HG03469 (cell line): ENCODE measurements around the gene GALNT18.

ENCODE experiments used
- ATAC-seq: cut with Tn5 transposase; IDR thresholded peaks from one replicate; pipeline ENCODE4 v1.9.1; 2021; ENCODE audit warnings: mild to moderate bottlenecking, moderate library complexity, moderate number of reproducible peaks; ENCODE audit not compliant: unreplicated experiment

The GALNT18 gene

DNA sequence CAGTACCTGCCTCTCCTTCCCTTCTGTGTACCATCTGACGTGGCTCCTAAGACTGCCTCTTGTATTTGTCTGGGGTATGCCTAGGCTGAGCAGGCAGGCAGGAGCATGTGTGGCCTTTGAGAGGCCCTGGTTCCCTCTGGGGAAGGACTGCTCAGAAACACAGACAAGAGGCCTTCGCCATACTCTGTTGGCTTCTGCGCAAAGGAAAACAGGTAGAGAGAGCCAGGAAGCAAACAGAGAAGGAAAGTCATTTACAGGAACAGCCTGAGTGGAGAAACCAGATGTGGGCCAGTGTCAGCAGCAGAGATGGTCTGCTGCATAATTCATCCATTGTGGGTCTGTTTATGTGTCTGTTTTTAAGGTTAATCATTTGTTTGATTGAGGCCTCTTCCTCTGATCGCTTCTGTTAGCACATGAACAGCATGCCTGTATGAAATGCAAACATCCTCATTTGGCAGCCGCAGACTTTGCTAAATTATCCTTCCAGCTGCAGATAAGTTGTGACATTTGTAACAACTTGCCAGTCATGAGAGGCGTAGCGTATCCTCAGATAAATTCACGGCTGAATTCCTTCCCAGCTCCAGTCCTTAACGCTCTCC, 119.4 kb downstream of the GALNT18 start:
- no peak for ATAC-seq

GRCh38 chr11:11501546-11502262, 120.1 kb downstream of the GALNT18 start:
- no peak for ATAC-seq

- no peak for ATAC-seq
Measured at GRCh38 chr11:11500744-11501487, 120.9 kb downstream of the GALNT18 start.

GRCh38 chr11:11499300-11499699, 122.5 kb downstream of the GALNT18 start:
- ATAC-seq = no peak

- ATAC-seq = no peak
Measured at GRCh38 chr11:11498195-11498594, 123.6 kb downstream of the GALNT18 start.

DNA sequence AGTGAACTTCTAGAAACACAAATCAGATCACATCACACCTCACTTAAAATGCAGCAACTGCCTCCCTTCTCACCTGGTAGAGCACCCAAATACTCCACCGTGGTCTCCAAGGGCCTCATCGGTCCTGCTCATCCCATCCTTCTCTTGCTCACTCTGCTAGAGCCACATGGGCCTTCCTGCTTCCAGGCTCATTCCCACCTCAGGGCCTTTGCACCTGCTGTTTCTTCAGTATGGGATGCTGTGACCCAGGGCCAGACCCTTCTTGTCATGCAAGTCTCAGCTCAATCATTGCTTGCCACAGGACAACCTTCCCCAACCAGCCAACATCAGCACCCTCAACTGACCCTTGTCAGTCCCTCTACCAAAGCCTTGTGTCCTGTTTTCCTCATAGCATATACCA, 124.9 kb downstream of the GALNT18 start:
- no peak for ATAC-seq

- ATAC-seq = no peak
Measured at GRCh38 chr11:11494348-11494747, 127.5 kb downstream of the GALNT18 start.

DNA sequence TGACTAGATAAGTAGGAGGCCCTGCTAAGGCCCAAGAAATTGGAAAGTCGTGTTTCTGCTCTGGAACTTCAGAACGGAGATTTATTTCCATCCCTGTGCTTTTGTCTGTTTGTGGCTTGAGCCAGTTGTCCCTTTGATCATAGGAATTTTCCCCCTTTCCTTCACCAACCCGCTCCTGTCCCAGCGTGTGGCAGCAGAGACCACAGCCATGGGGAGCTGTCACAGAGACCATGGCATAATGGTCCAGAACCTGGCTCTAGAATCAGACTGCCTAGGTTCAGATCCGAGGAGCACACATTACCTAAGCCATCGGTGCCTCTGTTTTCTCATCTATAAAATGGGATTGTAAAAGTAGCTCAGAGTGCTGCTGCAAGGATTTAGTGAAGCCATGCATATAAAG, 128.1 kb downstream of the GALNT18 start:
- ATAC-seq = no peak

DNA sequence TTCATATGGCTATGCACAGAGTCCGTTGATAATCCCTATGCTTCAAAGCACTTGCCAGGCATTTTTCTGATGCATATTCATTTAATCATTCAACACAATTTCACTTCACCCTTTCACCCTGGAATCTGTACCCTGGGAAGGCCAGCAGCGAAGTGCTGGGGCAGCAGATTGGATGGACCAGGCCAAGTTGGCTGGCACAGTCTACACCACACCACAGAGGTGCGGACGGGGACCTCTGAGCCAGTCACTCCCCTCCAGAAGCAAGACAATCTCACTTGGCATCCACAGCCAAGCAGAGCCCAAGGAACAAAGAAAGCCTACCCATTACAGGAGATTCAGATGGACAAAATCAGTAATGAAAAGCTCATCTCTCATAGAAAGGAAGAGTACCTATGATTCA, 130.2 kb downstream of the GALNT18 start:
- ATAC-seq = no peak

DNA sequence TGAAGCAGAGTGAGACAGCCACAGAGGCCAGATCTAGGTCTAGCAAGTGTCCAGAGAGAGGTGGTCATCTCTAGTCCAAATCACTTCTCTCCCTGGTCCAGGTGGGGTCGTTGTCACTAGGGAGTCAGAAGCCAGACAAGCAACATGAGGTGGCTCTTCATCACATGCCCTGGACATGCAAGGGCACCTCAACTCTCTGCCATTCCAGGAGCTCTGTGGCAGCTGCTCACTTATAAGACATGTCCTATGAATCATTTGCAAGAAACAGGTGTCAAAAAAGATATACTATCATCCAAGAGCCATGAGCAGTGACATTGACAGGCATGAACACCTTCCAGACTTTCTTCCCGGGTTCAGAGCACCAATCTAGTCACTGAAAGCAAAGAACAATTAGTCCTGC, 130.8 kb downstream of the GALNT18 start:
- no peak for ATAC-seq

- no peak for ATAC-seq
Measured at GRCh38 chr11:11486423-11486822, 135.4 kb downstream of the GALNT18 start.

GRCh38 chr11:11486002-11486401, 135.8 kb downstream of the GALNT18 start:
- ATAC-seq = no peak

- no peak for ATAC-seq
Measured at GRCh38 chr11:11483627-11484026, 138.2 kb downstream of the GALNT18 start.

- ATAC-seq = no peak
Measured at GRCh38 chr11:11482730-11483129, 139.1 kb downstream of the GALNT18 start.

DNA sequence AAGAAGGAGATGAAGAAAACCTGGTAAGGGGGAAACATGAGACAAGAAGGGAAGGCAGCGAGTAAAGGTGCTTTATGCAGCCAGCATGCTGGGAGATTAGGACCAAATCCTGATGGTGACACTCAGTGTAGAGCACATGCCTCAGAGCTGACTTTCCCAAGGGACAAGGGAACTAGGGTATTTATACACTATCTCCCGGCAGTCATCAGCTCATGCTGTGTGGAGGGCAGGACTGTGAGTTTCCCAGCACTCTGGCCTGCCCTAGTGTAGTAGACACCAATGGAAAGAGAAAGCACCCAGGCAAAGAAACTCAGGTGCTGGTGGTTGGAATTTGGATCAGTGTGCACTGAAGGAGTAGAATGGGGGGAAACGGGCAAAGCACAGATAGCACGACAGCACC, 140.4 kb downstream of the GALNT18 start:
- no peak for ATAC-seq

GRCh38 chr11:11480971-11481370, 140.8 kb downstream of the GALNT18 start:
- ATAC-seq = no peak

GRCh38 chr11:11478687-11479086, 143.1 kb downstream of the GALNT18 start:
- ATAC-seq = no peak

GRCh38 chr11:11477695-11478420, 143.9 kb downstream of the GALNT18 start:
- ATAC-seq = no peak

GRCh38 chr11:11476971-11477645, 144.7 kb downstream of the GALNT18 start:
- no peak for ATAC-seq

DNA sequence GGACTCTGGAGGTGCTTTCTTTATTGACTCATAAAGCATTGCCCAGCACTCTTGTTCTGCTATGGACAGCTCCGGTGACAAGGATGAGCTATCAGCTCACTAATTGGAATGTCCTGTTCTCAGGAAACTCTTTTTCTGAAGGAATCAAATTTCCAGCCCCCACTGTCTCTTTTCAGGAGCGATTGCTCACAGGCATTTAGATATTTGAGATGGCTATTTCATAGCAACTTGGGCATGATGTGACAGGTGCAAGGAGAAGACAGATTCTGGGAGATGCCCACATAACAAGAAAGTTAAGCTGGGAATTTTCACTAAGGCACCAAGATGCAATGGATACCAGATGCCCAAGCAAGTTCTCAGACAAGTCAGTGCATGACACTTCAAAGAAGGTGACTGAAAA, 145.3 kb downstream of the GALNT18 start:
- ATAC-seq = no peak

DNA sequence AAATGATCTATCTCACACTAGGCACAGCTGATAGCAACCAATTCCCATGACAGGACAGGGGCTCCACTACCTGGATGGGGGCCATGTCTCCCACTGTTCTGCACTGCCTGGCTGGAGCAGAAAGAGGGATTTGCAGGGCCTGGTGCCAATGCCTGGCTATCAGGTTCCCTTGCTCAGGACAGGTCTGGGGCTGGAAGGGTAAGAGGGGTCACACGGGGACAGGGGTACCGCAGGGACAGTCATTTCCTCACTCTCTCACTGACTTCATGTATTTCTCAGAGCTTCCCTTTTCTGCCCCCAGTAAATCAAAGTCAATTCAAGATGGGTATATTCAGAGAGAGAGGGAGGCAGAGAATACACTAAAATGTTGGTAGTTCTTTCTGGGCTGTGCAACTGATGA, 149.7 kb downstream of the GALNT18 start:
- no peak for ATAC-seq
